ENCODE results near the gene TRIM62.
"Not testable (repeated sequence)": the region's sequence is repeated elsewhere in the genome, so short reads cannot be mapped to it uniquely, and the experiment has no call there.

Gene TRIM62

DNA sequence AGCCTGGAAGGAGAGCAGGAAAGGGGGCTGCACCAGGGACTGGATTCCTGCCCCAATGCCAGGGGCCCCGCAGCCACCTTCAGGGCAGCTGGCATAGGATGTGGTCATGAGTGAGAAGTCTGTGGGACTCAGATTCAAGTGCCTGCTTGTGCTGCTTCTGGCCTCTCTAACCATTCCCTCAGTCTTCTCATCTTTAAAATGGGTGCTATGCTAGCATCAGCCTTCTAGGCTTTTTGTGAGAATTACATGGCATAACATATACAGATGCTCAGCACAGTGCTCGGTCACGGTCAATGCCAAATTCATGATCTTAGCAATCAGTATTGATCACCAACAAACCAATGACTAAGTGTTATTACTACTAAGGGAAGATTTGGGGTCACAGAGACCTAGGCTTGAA, 23.5 kb downstream of the TRIM62 start:
- no peak for DNase-seq

DNA sequence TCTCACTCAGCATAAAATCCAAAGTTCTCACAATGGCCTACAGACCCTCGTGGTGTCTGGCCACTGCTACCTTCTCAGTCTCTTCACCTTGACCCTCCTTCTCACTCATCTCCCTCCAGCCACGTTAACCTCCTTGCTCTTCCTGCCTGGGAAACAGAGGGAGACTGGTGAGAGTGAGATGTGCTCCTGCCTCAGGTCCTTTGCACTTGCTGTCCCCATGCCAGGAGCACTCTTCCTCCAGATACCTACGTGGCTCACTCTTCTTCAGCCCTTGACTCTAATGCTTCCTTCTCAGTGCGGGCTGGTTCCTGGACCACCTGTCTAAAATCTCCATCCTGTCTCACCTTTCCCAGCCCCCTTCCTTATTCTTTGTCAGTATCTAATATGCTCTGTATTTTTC, 24.7 kb downstream of the TRIM62 start:
- DNase-seq, result no peak

DNA sequence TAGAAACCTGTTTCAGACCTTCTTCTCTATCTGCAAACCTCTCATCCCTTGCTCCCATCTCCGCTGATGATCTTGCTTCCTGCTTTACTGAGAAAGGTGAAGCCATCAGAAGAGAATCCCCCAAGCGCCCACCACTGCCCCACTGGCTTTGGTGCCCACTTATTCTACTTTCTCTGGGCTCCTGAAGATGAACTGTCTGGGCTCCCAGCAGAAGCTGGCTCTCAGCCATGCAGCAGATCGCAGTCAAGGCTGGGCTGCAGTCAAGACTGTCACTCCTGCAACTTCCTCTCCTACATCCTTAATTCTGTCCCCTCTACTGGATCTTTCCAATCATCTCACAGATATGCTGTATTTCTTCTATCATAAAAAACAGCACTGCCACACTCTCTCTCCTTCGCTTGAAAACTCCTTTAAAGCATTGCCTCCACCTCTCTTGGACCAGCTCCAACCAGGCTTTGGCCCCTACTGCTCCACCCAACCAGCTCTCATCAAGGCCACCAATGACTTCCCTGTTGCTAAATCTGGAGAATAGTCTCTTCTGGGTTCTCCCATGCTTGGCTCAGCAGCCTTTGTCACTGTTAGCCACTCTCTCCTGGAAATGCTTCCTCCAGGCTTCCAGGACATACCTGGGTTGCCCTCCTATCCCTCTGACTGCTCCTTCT, 25.8 kb downstream of the TRIM62 start:
- DNase-seq, result peak; percentile 30

DNA sequence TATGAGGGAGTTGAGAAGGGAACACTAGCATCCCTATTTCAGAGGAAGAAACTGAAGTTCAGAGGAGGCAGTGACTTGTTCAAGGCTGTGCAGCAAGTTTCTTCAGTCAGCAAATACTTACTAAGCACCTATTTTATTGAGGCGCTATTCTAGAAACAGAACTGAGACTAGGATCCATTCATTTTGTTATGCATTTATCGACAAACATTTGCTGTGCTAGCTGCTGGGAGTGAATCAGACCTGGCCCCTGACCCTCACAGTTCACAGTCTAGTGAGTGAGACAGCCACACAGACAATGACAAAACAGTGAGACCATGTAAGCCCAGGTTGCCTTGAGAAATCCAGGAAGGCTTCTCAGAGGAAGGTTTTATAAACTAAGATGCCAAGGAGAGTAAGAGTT, 28.2 kb downstream of the TRIM62 start:
- no peak for DNase-seq

DNA sequence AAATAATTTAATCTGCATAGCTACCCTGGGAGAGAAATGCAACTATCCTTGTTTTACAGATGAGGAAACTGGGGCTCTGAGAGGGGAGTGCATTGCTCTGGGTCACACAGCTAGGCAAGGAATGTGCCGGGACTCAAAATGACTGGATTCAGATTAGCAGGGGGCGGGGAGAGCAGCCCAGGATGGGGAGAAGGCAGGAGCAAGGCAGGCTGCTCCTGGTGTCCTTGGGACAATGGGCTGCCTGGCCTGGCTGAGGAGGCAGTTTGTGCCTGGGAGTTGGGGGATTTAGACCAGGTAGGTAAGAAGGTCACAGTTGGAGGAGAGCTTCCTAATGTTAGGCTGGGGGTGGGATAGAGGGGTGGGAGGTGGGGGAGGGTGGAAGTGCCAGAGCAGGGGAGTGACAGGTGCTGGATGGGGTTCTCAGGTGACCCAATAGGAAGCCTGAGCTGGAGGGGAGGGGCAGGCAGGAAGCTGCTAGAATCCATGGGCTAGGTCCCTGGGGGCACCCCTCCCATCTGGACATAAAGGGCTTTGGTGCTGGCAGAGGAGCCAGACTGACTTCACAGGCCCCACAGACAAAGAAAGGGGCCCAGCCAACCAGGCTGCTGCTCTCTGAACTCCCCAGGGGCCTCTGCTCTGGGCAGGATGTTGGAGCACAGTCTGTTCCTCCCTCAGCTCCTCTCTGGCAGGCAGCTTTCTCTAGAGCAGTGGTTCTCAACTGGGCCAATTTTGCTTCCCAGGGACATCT, 29.0 kb downstream of the TRIM62 start:
- no peak for DNase-seq

DNA sequence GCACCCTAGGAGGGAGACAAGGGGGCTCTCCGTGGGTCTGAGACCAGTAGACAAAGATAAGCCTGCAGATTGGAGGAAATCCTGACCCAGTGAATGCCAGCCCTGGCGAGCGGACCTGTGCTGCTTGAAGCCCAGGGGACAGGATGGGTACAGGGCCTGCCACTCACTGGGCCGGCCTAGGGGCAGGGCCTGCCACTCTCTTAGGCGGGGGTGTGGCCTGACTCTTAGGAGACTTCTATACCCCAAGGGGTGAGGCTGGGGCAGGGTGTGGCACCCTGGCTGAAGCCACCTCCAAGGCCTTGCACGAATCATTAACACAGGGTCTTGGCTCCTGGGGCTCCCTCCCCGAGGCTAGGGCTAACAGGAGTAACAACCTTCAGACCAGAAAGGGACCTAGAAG, 30.7 kb downstream of the TRIM62 start:
- DNase-seq, result peak; percentile 37

DNA sequence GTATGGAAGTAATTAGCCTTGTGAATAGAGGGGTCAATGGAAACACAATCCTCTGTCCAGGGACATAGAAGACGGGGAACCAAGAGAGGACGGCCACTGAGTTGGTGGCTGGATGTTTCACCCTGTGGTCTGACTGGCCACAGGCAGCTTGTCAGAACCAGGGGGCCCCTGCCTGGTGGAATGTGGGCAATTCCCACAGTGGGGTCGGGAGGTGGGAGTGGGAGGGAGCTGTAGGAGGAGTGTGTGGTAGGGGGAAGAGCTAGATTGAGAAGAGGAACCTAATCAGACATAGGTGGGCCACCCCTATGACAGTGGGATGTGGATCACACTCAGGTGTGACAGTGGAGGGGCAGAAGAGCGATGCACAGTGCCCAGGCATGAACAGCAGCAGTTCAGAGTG, 31.3 kb downstream of the TRIM62 start:
- no peak for DNase-seq

DNA sequence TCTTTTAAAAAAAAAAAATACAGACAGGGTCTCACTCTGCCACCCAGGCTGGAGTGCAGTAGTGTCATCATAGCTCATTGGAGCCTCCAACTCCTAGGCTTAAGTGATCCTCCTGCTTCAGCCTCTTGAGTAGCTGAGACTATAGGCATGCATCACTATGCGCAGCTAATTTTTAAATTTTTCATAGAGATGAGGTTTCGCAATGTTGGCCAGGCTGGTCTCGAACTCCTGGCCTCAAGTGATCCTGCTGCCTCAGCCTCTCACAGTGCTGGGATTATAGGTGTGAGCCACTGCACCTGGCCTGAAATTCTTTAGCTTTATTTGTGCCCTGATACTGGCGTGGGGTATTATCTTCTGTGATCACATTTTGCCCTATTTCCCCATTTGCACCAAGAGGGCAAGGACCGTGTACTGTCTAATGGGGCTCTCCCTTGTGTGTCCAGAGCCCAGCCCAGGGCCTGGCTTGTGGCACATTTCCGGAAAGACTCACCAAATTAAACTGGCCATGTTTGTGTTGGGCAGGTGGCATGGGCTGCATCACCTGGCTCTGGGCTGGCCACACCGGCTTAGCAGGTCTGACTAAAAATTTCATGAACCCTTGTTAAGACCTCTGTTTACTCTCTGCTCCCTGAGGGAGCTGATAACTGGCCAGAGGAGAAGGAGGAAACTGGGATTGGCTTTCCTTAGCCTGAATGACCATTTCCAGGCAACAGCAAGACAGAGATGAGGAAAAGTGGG, 32.2 kb downstream of the TRIM62 start:
- no peak for DNase-seq

DNA sequence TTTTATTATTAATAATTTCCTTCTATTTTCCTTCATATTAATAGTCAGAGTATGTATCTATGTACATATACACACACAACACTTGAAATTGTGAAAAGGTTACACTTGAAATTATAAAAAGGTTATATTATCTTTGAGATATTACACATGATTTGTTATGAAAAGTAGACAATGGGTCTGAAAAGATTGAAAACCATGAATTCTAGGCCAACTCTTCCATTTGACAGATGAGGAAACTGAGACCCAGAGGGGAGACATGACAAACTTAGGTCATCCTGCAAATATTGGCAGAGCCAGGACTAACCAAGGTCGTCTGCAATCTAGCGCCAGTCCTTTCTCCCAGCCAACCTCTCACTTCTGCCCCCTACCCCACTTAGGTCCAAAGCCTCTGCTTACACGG, 33.2 kb downstream of the TRIM62 start:
- DNase-seq, result no peak

DNA sequence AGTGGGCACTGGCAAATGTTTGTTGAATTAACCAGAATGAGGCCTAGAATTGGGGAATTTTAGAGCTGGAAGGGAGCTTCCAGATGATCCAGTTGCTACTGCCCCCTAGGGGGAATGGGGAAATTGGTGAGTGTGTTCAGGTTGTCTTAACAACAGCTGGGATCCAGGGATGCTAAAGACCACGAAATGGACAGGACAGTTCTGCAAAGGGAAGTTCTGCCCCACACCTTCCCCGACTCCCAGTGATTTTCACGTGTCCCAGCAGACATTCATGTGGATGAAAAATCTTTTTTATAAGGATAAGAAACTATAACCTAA, 33.9 kb downstream of the TRIM62 start:
- DNase-seq, result peak; percentile 33

DNA sequence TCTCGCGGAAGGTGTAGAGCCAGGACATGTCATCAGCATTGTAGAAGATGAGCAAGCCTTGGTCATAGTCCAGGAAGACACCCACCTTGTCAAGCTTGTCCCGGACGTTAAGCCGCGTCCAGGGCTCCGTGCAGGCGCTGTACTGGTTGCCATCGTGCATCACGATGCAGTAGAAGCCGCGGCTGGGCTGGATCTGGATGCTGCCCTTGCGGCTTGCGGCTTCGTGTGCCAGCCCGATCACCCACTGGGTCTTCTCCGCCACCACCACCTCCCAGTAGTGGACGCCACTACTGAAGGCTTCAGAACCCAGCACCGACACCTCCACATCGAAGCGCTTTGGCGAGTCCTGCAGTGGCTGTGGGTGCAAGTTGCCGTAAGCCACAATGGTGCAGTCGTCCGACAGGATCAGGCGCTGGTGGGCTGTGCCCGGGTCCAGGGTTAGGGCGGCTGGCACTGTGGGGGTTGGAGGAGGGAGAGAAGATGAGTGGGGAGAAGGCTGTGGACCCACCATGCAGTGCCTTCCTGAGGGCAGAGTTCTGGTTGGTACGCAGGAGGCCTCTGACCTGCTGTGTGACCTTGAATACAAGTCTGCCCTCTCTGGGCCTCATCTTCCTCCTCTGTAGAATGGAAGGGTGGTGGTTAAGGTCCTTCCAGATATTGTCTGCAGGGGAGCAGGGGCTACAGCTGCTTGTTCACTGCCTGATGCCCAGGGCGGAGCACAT, 34.4 kb downstream of the TRIM62 start:
- DNase-seq, result no peak

DNA sequence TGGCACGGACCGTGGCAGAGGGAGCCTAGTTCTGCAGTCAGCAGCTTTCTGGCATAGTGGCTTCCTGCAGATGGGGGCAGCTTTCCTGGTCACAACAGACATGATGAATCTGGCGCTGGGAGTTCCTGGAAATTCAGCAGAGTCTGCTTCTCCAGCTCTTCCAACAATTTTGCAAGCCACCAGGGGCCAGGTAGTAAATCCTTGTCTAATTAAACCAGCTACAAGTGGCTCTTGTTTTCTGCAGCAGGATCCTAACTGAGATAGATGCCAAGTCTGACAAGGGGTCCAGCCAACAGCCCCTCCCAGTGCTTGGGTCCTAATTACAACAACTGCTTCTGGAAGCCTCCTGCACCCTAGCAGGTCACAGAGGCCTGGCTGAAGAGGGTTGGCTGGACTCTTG, 35.8 kb downstream of the TRIM62 start:
- DNase-seq, result no peak

DNA sequence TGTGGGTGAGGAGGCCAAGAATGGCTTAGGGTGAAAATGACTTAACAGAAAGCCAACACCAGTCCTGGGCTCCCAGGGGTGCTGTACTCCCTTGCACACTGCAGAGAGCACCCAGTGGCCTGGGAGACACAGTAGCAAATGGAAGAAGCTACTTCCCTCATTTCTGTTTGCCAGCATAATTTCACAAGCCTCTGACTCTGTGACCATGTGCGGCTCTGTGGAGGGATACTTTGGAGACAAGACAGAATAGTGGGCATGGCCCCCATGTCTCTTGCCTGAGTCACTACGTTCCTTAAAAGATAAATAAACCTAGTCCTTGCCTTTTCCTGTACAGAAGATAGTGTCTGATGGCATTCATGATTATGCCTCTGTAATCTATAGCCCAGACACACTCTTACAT, 38.1 kb downstream of the TRIM62 start:
- peak; percentile 72 for DNase-seq

DNA sequence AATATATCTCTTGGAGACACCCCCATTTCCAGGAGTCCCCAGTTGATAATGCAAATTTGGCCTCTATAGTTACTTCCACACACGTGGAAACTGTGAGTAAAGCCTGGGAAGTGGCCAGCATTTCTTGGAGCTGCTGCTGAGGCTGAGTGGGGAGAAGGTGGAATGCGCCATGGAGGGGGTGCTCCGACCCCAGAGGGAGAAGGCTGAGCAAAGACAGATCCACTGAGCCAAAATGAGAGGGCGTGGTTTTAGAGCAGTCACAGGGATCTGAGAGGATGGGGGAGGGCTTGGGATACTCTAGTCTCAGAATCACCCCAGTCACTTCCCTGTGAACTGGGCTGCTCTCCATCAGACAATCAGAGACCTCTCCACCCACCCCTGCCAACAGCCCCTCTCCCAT, 38.7 kb downstream of the TRIM62 start:
- no peak for DNase-seq

DNA sequence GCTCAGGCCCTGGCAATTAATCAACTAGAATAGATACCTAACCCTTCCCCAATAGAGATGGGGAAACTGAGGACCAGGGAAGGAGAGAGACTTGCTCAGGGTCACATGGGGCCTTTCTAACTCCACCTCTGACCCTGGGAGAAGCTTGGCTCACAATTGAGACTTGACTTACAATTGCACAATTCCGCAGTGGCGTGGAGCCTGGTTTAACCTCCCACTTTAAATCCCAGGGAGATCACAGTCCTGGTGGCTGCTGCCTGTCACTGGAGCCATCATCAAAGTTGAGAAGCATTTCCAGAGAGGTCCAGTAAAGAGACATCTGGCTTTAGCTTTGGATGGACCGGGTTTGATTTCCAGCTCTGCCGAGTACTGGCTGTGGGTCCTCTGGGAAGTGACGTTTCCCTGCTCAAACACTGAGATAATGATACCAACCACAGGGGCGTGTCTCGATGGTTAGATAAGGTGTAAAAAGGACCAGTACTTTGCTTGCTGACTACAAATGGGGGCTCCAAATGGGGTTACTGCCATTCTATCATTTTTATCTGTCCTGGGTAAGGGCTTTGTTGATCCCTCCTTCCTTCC, 39.3 kb downstream of the TRIM62 start:
- peak; percentile 70 for DNase-seq

DNA sequence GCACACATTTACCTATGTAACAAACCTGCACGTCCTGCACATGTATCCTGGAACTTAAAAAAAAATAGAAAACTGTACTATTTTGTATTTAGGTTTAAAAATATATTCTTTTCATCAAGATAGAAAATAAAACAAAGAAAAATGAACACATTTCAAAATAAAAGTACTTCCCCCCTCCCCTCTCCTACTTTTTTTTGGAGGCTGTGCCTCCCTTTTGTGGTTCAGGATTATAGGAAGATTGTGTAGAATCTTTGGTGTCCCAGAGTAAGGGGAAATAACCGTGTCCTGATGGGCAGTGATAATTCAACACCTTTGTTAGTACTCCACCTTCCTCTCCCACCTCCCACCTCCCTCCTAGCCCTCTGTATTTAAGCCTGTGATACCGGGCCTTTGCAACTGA, 40.1 kb downstream of the TRIM62 start:
- DNase-seq, result no peak

DNA sequence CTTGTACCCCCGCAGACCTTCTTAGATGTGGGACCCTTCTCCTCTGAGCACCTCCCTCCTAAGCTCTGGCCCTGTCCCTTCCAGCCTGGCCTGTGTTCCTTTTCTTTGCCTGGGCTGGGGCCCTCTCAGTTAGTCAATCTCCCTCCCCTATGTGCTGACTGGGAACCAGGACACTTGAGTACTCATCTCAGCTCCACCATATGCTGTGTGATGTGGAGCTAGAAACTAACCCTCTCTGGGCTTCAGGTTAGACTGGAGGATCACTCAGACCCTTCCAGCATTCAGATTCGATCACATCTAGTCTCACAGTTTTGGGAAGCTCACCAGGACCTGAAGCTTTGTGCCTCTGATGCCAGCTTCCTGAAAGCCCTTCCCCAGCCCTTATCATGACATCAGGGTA, 40.6 kb downstream of the TRIM62 start:
- DNase-seq, result no peak

DNA sequence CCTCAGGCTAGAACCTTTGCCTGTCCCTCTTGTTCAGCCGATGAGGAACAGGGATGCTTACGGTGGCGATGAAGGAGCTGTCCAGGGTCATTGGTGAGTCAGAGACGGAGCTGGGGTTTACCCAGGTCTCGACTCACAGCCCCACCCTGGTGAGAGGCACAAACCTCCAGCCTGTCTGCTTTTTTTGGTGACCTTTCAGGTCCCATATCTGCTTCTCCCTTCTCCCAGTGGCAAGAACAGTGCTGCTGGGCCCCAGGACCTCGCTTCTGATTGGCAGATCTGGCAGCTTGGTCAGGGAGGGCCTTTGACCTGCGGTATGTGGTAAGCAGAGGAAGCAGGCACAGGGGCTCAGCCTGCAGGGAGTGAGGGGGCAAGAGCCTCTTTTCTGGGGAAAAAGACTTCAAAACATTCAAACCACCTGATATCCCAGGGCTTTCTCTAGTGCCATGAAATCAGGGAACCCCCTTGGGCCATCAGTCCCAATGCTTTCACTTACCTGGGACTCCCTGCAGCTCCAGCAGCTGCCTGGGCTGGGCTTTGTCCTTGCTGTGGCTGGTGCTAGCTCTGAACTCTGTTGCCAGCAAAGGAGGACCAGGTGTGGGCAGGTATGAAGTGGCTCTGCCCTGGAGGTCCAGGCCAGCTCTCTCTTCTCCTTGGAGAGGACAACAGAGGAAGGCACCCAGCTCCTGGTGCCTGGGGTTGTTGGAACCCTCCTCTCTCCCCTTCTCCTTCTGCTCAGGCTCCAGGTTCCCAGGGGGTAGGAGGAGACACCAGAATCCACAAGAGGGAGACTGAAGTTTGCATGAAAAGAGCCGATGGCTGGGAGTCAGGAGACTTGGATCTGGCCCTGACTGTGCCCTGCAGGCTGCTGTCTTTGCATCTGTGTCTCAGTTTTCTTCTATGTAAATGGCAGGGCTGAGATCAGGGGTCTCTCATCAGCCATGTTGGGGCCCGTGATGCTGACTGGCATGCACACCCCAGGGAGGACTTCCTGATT, 41.4 kb downstream of the TRIM62 start:
- DNase-seq, result peak; percentile 48

DNA sequence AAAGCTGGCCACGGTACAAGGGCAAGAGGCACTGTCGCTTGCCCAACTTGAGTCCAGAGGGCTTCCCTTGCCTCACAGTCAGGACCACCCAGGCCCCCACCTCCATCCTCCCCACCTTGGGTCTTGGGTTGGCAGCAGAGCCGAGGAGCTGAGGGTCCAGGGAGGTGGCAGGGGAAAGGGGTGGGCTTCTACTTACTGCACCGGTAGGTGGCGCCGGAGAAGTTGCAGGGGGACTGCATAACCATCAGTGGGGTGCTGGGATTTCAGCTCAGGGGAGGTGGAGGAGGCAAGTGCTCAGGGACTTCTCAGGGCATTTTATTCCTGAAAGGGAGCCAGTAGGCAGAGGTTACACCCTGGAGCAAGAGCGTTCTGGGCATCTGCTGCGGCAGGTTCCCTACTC, 44.0 kb downstream of the TRIM62 start:
- peak; percentile 76 for DNase-seq

DNA sequence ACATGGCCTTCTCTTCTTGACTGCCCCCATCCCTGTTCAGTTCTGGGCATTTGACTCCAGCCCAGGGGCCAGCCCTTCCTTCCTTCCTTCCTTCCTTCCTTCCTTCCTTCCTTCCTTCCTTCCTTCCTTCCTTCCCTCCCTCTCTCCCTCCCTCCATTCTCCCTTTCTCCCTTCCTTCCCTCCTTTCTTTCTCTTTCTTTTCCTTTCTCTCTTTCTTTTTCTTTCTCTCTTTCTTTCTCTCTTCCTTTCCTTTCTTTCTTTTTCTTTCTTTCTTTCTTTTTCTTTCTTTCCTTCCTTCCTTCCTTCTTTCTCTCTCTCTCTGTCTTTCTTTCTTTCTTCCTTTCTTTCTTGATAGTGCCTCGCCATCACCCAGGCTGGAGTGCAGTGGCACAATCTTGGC, 45.8 kb downstream of the TRIM62 start:
- DNase-seq, result not testable (repeated sequence)

DNA sequence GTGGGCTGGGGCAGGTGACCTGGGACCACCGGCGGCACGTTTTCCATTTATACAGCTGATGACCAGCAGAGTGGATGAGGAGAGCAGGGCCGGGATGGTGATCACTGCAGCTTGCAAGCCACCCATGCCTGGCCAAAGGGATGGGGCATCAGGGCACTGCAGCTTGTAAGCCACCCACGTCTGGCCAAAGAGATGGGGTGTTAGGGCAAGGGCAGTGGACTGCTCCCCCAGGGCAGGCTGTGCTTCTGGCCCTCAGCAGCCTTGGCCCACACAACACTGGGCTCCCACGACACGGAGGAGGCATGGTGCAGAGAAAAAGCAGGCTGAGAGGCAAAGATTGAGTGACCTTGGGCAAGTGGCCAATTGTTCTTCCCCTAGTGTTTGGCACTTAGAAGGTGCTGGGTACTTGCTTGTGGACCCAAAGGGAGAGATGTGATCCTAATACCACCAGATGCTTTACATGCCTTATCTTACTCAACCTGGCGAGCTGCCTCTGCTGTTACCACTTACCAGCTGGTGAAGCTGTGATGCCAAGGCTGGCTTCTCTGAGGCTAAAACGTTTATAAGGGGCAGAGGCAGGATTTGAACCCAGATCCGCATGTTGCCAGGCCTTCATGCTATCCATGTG, 48.3 kb downstream of the TRIM62 start:
- peak; percentile 44 for DNase-seq

All from hematopoietic multipotent progenitor cell treated with erythropoietin and hydrocortisone succinate and interleukin-3 and kit ligand, for 4 days (in vitro differentiated cells).